Mesenchymal stem cell (in vitro differentiated cells and primary cell): ENCODE results near the gene DGCR6.
"Not testable (repeated sequence)": the region's sequence is repeated elsewhere in the genome, so short reads cannot be mapped to it uniquely, and the experiment has no call there.

Experiments
- DNase-seq: peaks from one replicate; pipeline ENCODE4 v3.0.0-alpha.2; 2013
- H2AFZ ChIP-seq: one replicate; pipeline ENCODE4 v1.6.1; 2013; ENCODE audit warnings: low read depth, mild to moderate bottlenecking, control low read depth, inconsistent platforms, low read length, moderate library complexity
- H2AK5ac ChIP-seq: 2 replicates; pipeline ENCODE4 v1.6.1; 2013; ENCODE audit warnings: low read length, moderate library complexity, mild to moderate bottlenecking, inconsistent platforms; ENCODE audit not compliant: severe bottlenecking
- H2BK120ac ChIP-seq: one replicate; pipeline ENCODE4 v1.6.1; 2013; ENCODE audit warnings: low read depth, mild to moderate bottlenecking, inconsistent platforms, low read length, moderate library complexity
- H2BK12ac ChIP-seq, 2 experiments: one replicate each; pipeline ENCODE4 v1.6.1; 2013; ENCODE audit warnings: inconsistent platforms in 2 of 2, low read length in 2 of 2, mild to moderate bottlenecking in 2 of 2, moderate library complexity in 2 of 2, control low read depth in 1 of 2
- H2BK15ac ChIP-seq: one replicate; pipeline ENCODE4 v1.6.1; 2013; ENCODE audit warnings: mild to moderate bottlenecking, low read depth, inconsistent platforms; ENCODE audit not compliant: poor library complexity, severe bottlenecking
- H2BK5ac ChIP-seq: 2 replicates; pipeline ENCODE4 v1.6.1; 2013; ENCODE audit warnings: low read depth, mild to moderate bottlenecking, low read length, control low read depth, inconsistent platforms; ENCODE audit not compliant: poor library complexity, severe bottlenecking
- H3K14ac ChIP-seq, 2 experiments: one replicate each; pipeline ENCODE4 v1.6.1; 2013; ENCODE audit warnings: inconsistent platforms in 2 of 2, low read length in 2 of 2, control low read depth in 1 of 2, mild to moderate bottlenecking in 1 of 2, moderate library complexity in 1 of 2
- H3K18ac ChIP-seq, 2 experiments: one replicate each; pipeline ENCODE4 v1.6.1; 2013; ENCODE audit warnings: inconsistent platforms in 2 of 2, low read length in 2 of 2, control low read depth in 1 of 2, low read depth in 1 of 2, mild to moderate bottlenecking in 1 of 2
- H3K23ac ChIP-seq, 2 experiments: one replicate each; pipeline ENCODE4 v1.6.1; 2013; ENCODE audit warnings: inconsistent platforms in 2 of 2, low read length in 2 of 2, mild to moderate bottlenecking in 2 of 2, moderate library complexity in 2 of 2, control low read depth in 1 of 2
- H3K27ac ChIP-seq: 2 replicates; pipeline ENCODE4 v1.5.1; 2013; ENCODE audit warnings: mild to moderate bottlenecking, moderate library complexity, low read length, control low read depth, inconsistent platforms; ENCODE audit not compliant: poor library complexity, severe bottlenecking
- H3K27me3 ChIP-seq, 2 experiments: 2 replicates each; pipeline versions ENCODE4 v1.6.1 to v1.7.0; 2013; ENCODE audit warnings: low read length in 2 of 2, mild to moderate bottlenecking in 2 of 2, moderate library complexity in 2 of 2, control low read depth in 1 of 2, inconsistent platforms in 1 of 2; ENCODE audit not compliant: control insufficient read depth in 1 of 2, insufficient read depth in 1 of 2
- H3K36me3 ChIP-seq, 2 experiments: 2 replicates each; pipeline versions ENCODE4 v1.6.1 to v1.7.0; 2013; ENCODE audit warnings: low read length in 2 of 2, control low read depth in 1 of 2, inconsistent platforms in 1 of 2, low read depth in 1 of 2, mild to moderate bottlenecking in 1 of 2; ENCODE audit not compliant: insufficient read depth in 2 of 2, control insufficient read depth in 1 of 2
- H3K4ac ChIP-seq, 2 experiments: one replicate each; pipeline ENCODE4 v1.6.1; 2013; ENCODE audit warnings: inconsistent platforms in 2 of 2, low read length in 2 of 2, mild to moderate bottlenecking in 2 of 2, moderate library complexity in 2 of 2, control low read depth in 1 of 2, low read depth in 1 of 2
- H3K4me1 ChIP-seq: 2 replicates; pipeline ENCODE4 v1.6.1; 2013; ENCODE audit warnings: low read depth, low read length, control low read depth; ENCODE audit not compliant: control insufficient read depth, insufficient read depth
- H3K4me2 ChIP-seq: 2 replicates; pipeline ENCODE4 v1.6.1; 2013; ENCODE audit warnings: low read length, mild to moderate bottlenecking, inconsistent platforms; ENCODE audit not compliant: poor library complexity, severe bottlenecking
- H3K4me3 ChIP-seq, 2 experiments: 2 replicates each; pipeline versions ENCODE4 v1.5.1 to v1.7.0; 2013; ENCODE audit warnings: low read length in 2 of 2, mild to moderate bottlenecking in 2 of 2, control low read depth in 1 of 2, low read depth in 1 of 2; ENCODE audit not compliant: insufficient read depth in 1 of 2
- H3K79me1 ChIP-seq: replicated peaks from 2 replicates; pipeline ENCODE4 v1.6.1; 2013; ENCODE audit warnings: mild to moderate bottlenecking, control low read depth, low read length, inconsistent platforms; ENCODE audit not compliant: poor library complexity, severe bottlenecking
- H3K9ac ChIP-seq: 2 replicates; pipeline ENCODE4 v1.7.0; 2013; ENCODE audit warnings: mild to moderate bottlenecking, low read length, moderate library complexity
- H3K9me3 ChIP-seq: 2 replicates; pipeline ENCODE4 v1.7.0; 2013; ENCODE audit warnings: mild to moderate bottlenecking, low read length; ENCODE audit not compliant: control insufficient read depth
- H4K8ac ChIP-seq: one replicate; pipeline ENCODE4 v1.6.1; 2013; ENCODE audit warnings: inconsistent platforms, mild to moderate bottlenecking, low read length, moderate library complexity
- H4K91ac ChIP-seq: one replicate; pipeline ENCODE4 v1.6.1; 2013; ENCODE audit warnings: mild to moderate bottlenecking, low read length, inconsistent platforms
- WGBS: methylation state at CpG from one replicate; pipeline ENCODE4 v1.1.7; 2013; ENCODE audit warnings: mixed read lengths; 5-methylcytosine and 5-hydroxymethylcytosine counted together

DGCR6 gene

GRCh38 chr22:18959741-18960140, 53.6 kb downstream of the DGCR6 start:
- not testable (repeated sequence) for H3K27me3 ChIP-seq, H3K18ac ChIP-seq, H3K9me3 ChIP-seq, H3K4me3 ChIP-seq, H3K23ac ChIP-seq, H4K8ac ChIP-seq, H3K14ac ChIP-seq, H3K36me3 ChIP-seq, H3K4me2 ChIP-seq, H3K79me1 ChIP-seq, H2BK120ac ChIP-seq, H2BK12ac ChIP-seq, H2AFZ ChIP-seq, H2BK5ac ChIP-seq, DNase-seq, H4K91ac ChIP-seq, H3K27ac ChIP-seq, H2BK15ac ChIP-seq, H3K9ac ChIP-seq, H2AK5ac ChIP-seq, H3K4me1 ChIP-seq, H3K4ac ChIP-seq
- WGBS = 79% methylated on average over 9 of the region's 12 CpGs

DNA sequence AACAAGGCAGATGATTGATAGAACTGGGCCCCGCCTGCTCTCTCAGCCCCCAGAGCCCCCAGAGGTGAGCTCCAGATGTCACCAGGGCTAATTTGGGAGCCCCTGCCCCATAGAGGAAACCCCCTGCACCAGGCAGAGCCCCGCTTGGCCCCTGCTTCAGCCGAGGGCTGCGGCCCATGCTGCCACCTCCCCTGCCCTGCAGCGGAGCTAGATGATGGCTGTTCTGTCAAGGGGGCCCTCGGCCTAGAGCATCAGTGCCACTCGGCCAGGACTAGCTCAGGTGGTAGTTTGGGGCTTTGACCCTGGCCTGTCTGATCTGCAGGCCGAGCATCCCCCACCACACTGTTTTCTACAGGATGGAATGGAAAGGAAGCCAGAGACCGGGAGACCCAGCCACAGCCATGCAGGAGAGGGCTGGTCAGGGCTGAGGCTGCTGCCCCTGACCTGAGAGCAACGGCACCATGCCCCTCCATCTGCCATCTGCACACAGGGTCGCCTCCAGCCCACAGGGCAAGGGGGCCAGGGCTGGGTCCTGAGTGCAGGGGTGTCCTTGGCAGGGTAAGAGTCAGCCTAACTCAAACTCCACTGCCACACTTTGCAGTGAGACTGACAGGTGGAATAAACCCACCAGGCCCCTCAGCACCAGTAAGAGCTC, 54.2 kb downstream of the DGCR6 start:
- not testable (repeated sequence) for H4K91ac ChIP-seq, H3K23ac ChIP-seq, H3K79me1 ChIP-seq, H3K14ac ChIP-seq, H3K27me3 ChIP-seq, H3K36me3 ChIP-seq, H2AFZ ChIP-seq, H3K4me3 ChIP-seq, H2BK5ac ChIP-seq, H3K4me1 ChIP-seq, H3K9me3 ChIP-seq, H2BK15ac ChIP-seq, H4K8ac ChIP-seq, H2BK120ac ChIP-seq, H3K9ac ChIP-seq, H3K27ac ChIP-seq, H3K4ac ChIP-seq, H3K18ac ChIP-seq, DNase-seq, H3K4me2 ChIP-seq, H2AK5ac ChIP-seq, H2BK12ac ChIP-seq
- WGBS = 83% methylated on average over 6 of the region's 11 CpGs

- not testable (repeated sequence) for DNase-seq, H3K9ac ChIP-seq, H3K9me3 ChIP-seq, H3K79me1 ChIP-seq, H2BK15ac ChIP-seq, H3K14ac ChIP-seq, H2AFZ ChIP-seq, H3K4me2 ChIP-seq, H2BK120ac ChIP-seq, H4K8ac ChIP-seq, H4K91ac ChIP-seq, H3K23ac ChIP-seq, H2BK5ac ChIP-seq, H2BK12ac ChIP-seq, H3K27ac ChIP-seq, H3K4me3 ChIP-seq, H3K36me3 ChIP-seq, H3K18ac ChIP-seq, H3K27me3 ChIP-seq, H3K4ac ChIP-seq, H3K4me1 ChIP-seq, H2AK5ac ChIP-seq
- 78% methylated on average over 4 of the region's 7 CpGs for WGBS
These were observed 55.1 kb downstream of the DGCR6 start for GRCh38 chr22:18961201-18961600.
